ENCODE measurements around the gene COQ8B.
A peak's percentile ranks its signal among the peaks of the same experiment; 100 is the strongest.

COQ8B gene

DNA sequence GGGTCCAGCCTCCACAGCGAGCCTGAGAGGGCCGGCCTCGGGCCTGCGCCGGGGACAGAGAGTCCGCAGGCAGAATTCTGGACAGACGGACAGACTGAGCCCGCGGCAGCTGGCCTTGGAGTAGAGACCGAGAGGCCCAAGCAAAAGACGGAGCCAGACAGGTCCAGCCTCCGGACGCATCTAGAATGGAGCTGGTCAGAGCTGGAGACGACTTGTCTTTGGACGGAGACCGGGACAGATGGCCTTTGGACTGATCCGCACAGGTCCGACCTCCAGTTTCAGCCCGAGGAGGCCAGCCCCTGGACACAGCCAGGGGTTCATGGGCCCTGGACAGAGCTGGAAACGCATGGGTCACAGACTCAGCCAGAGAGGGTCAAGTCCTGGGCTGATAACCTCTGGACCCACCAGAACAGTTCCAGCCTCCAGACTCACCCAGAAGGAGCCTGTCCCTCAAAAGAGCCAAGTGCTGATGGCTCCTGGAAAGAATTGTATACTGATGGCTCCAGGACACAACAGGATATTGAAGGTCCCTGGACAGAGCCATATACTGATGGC lies 716 bp upstream of the COQ8B start:
- DNase-seq: no peak

DNA sequence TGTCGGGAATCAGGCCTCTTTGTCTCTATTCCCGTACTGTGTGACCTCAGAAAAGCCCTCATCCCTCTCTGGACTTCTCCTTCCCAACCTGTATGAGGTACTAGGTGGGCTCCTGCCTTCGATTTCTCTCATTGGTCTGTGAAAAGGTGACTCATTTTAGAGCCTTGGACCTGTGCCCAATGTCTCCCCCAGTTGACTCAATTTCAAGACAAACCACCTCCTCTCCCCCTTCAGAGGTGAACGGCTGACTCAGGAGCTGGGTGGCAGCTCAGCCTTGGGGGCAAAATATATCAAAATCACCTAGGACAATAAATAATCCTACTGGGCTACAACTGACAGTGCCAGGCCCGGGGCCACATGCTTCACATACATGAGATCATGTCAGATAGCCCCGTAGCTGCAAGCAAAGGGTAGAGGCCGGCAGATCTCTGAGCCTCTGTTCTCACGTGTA lies 630 bp downstream of the COQ8B start:
- no peak for DNase-seq

DNA sequence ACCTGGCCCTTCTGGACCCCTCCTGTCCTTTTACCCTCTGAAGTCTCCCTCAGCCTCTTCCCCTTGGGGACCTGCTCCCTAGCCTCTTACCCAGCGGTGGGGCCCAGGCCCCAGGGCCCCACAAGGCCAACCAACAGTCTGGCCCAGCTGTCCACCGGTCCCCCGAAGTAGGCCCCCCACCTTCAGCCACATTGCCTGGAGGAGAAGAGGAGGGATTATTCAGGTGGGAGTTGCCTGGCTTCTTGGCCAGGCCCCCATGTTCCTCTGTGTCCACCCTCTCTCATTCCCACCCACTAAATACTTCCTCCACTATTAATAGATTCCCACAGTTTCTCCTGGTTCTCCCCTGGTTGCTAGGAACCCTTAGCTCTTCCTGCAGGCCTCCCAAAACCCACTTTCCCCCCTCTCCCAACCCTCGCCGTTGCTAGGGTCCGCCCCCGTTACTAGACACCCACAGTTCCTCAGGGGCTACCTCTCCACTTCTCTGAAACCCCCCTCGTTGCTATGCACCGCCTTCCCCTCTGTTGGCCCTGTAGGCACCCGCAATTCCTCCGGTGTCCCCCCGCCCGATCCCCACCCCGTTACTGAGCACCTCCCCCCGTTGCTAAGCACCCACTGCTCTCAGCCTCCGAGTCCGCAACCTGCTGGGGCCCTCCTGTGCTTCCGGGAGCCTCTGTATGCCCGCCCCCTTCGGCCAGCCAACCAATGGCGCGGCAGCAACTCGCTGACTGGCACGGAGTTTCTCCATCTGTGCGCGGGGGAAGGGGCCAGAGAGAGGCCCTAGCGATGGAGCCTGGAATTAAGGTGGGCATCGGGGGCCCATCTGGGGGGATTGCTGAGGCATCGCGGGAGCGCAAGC lies 2.0 kb downstream of the COQ8B start:
- peak; percentile 92 for DNase-seq

DNA sequence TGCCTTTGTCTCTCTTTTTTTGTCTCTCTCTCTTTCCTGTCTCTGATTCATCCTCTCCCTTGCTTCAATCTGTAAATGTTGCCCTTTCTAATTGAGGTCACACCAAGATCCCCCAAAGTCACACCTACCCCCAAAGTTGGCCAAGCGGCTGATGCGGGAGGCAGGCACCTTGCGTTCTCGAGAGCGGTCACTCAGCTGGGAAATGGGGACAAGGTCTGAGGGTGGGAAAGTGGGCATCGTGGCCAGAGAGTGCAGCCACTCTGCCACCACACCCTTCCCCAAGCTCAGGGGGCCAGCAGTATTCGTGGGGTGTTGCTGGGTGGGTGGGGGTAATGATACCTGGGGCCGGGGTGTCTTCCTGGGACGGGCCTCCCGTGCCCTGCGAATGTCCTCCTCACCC lies 2.7 kb downstream of the COQ8B start:
- DNase-seq: no peak

DNA sequence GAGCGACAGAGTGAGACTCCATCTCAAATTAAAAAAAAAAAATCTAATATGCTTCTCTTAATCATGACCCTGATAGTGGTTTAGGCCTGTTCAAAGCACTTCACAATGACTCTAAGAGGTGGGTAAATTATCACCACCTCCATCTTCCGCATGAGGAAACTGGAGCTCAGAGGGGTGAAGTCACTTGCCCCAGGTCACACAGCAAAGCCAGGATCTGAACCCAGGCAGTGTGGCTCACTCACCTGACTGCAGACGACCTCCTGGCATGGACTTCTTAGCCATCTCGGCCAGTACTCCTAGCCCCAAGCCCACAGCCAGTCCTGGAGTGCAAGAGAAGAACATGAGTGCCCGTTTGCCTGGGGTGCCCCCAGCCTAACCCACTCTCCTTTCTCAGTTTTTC lies 6.9 kb downstream of the COQ8B start:
- no peak for DNase-seq

DNA sequence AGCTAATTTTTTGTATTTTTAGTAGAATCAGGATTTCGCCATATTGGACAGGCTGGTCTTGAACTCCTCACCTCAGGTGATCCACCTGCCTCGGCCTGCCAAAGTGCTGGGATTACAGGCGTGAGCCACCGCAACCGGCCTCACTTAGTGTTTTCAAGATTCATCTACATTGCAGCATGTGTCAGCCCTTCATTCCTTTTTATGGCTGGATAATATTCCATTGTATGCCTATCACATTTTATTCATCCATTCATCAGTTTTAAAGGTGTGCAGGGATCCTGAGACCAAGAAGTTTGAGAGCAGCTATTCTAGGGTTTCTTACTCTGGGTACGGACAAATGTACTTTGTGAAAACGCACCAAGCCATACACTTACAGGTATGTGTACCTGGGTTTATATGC lies 9.1 kb downstream of the COQ8B start:
- DNase-seq: no peak

- no peak for DNase-seq
Measured at GRCh38 chr19:40705950-40706619, 10.6 kb downstream of the COQ8B start.

DNA sequence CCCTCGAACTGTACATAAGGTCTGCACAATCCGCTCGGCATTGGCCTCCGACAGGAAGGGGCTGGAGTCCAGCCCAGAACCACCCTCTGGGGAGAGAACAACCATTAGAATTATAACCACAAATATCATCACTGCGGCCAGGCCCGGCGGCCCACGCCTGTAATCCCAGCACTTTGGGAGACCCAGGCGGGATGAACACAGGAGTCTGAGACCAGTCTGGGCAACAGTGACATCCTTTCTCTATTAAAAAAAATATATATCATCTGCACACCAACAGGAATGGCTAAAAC lies 11.4 kb downstream of the COQ8B start:
- DNase-seq: no peak

DNA sequence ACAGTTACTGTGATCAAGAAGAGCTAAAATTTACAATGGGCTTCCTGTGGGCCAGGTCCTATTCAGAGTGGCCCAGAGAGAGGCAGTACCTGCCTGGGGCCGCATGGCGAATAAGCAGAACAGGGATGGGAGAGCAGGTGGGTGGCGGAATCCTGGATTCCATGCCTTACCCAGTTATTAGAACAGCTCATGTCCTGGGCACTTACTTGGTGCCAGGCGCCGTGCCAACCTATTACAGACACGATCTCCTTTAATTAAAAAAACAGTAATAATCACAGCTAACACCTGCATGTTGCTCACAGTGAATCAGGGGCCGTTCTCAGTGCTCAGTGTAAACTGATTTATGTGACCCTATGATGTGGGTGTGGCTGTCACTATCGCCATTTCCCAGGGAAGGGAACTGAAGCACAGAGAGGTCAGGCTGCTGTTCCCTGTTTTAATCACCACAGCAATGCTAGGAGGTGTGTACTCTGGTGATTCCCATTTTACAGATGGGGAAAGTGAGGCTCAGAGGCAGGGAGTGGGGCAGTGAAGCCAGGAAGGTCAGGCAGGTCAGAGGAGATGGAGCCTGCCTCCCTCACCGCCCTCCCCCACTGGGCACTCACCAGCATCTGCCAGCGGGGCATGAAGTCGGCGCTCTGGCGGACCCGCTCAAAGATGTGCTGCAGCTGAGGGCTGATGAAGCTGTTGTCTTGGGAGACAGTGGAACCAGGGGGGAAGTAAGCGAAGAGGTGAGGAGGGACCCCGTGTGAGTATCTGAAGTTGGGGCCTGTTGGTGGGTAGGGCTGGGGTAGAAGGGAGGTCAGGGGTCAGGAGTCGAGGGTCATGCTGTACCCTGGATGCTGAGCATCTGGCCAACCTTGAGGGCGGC lies 12.0 kb downstream of the COQ8B start:
- no peak for DNase-seq

- no peak for DNase-seq
Measured at GRCh38 chr19:40703029-40703755, 13.5 kb downstream of the COQ8B start.

GRCh38 chr19:40702337-40703012 lies 14.2 kb downstream of the COQ8B start:
- no peak for DNase-seq

- no peak for DNase-seq
Measured at GRCh38 chr19:40701758-40702157, 14.9 kb downstream of the COQ8B start.

GRCh38 chr19:40700083-40700482 lies 16.6 kb downstream of the COQ8B start:
- DNase-seq: no peak

DNA sequence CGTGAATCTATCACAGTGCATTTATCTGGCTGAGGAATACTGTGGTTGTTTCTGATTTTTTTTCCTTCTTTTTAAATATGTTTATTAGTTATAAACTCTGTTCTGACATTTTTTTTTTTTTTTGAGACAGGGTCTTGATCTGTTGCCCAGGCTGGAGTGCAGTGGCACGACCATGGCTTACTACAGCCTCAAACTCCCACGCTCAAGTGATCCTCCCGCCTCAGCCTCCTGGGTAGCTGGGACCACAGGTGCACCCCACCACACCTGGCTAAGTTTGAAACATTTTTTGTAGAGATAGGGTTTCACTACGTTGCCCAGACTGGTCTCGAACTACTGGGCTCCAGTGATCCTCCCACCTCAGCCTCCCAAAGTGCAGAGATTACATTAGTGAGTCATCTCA lies 19.7 kb downstream of the COQ8B start:
- no peak for DNase-seq

GRCh38 chr19:40695881-40696280 lies 20.8 kb downstream of the COQ8B start:
- no peak for DNase-seq

GRCh38 chr19:40693896-40694295 lies 22.8 kb downstream of the COQ8B start:
- no peak for DNase-seq

DNA sequence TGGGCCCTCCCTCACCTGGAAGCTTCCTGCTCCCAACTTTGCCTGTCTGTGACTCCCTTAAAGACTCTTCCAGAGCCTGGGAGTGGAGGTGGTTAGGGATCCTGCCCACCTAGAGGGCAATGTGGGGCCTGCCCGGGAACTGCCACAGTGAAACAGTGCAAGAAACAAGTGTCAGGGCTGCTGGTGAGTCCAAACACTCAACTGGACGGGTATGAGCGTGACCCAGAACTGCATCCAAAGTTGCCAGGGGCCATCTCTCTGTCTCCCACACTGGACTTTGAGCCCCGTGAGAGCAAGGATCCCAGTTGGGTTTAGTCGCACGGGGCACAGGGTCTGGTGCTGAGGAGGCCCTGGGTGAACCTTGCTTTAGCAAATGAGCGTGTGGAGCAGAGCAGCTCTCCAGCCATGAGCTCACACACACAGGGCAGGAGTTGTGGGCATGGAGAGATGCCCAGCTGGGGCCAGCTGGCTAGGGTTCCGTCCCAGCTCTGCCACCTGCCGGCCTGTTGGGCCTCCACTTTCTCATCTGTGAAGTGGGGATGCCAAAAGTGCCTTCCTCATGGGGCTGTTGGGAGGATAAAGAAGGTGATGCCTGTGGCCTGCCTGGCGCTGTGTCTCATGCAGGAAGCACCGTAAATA lies 23.4 kb downstream of the COQ8B start:
- no peak for DNase-seq

DNA sequence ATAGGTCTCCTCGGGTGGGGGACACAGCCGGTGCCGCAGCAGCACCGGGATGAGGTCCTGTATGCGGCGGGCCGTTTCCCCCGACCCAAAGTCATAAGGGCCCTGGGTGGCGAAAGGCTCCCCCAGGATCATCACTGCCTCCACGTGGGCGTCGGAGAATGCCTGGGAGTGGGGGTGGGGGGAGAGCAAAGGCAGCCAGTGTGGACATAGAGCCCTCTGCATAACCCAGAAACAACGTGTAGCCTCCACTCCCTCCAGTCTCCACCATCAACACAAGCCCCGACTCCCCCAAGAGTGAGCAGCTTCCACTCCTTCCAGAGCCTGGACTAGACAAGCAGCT lies 24.5 kb downstream of the COQ8B start:
- DNase-seq: no peak

DNA sequence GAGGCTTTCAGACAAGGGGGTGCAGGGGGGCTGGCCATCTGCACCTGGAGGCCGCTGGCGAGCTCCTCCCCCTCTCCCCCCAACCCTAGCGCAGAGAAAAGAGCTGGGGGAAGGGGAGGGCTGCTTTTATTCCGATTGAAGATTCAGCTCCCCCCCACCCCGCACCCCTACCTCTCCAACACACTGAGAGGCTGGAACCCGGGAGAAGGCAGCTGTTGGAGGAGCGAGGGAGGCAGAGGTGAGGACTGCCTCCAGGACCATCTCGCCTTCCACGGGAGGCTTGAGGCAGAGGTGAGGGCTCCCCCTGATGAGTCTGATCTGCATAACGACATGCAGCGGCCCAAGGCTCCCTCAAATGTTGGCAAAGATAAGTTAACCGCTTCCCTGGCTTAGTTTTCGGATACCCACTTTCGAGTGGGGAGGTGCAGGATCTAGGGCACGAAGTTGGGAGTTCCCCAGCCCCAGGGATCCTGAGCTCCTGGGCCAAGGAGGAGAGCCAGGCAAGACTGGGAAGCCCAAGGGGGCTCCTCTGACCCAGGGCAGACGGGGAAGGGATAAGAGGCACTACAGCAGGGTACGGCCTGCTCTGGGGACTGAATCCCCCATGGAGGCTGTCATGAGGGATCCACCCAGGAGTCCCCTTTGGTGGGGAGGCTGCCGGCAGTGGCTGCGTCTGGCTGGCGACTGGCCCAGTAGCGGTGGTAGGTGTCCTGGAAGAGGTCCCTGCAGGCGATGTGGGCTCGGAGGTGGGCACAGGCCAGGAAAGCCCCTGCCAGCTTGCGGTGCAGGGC lies 25.1 kb downstream of the COQ8B start:
- DNase-seq: no peak

GRCh38 chr19:40690693-40691420 lies 25.8 kb downstream of the COQ8B start:
- peak; percentile 95 for DNase-seq
